K562 (cell line): ENCODE data around the gene PIP5KL1. TPM values are rescaled to one million over a fixed set of nuclear protein-coding genes. Genes with fewer than 3 reads are reported as not detected.

Experiments
- BRF2 ChIP-seq: IDR thresholded peaks from 3 replicates; pipeline ENCODE4 v1.6.1; 2011; ENCODE audit warnings: borderline replicate concordance, mild to moderate bottlenecking; ENCODE audit not compliant: insufficient read length, insufficient read depth
- DPF2 ChIP-seq: fragments of 450-650 bp; IDR thresholded peaks from 2 replicates; pipeline ENCODE4 v1.6.1; 2016
- ELK1 ChIP-seq: sonication (generic); formaldehyde crosslinking; IDR thresholded peaks from 2 replicates; pipeline ENCODE4 v1.8.1; 2022; ENCODE audit warnings: missing genetic modification reagents
- KDM2B ChIP-seq: fragments of 250-450 bp; sonication (Bioruptor Pico); IDR thresholded peaks from 2 replicates; pipeline ENCODE4 v1.8.0; 2021; ENCODE audit warnings: mild to moderate bottlenecking, moderate library complexity
- OTX1 ChIP-seq: fragments of 450-650 bp; formaldehyde crosslinking; IDR thresholded peaks from 2 replicates; pipeline ENCODE4 v1.4.0; 2022; ENCODE audit warnings: mild to moderate bottlenecking
- PML ChIP-seq: IDR thresholded peaks from 2 replicates; pipeline ENCODE4 v1.6.1; 2012; ENCODE audit warnings: low read length, inconsistent platforms
- POLR2G ChIP-seq: fragments of 200-400 bp; formaldehyde crosslinking; IDR thresholded peaks from 2 replicates; pipeline ENCODE4 v1.6.1; 2017; ENCODE audit warnings: low read depth, mild to moderate bottlenecking, antibody characterized with exemption, low read length, moderate library complexity
- RBM15 ChIP-seq: fragments of 200-400 bp; formaldehyde crosslinking; IDR thresholded peaks from 2 replicates; pipeline ENCODE4 v1.6.1; 2018; ENCODE audit warnings: mild to moderate bottlenecking, low read length, moderate library complexity; ENCODE audit not compliant: insufficient read depth
- RBM22 ChIP-seq: fragments of 200-400 bp; formaldehyde crosslinking; IDR thresholded peaks from 2 replicates; pipeline ENCODE4 v1.6.1; 2018; ENCODE audit warnings: low read length, low read depth; ENCODE audit not compliant: poor library complexity, severe bottlenecking
- SMAD3 ChIP-seq: fragments of 450-650 bp; formaldehyde crosslinking; conservative IDR thresholded peaks from 2 replicates; pipeline ENCODE4 v1.4.0; 2020; ENCODE audit warnings: mild to moderate bottlenecking
- SMARCB1 ChIP-seq: IDR thresholded peaks from 2 replicates; pipeline ENCODE4 v1.6.1; 2011; ENCODE audit warnings: improper control_type of control experiment, low read depth; ENCODE audit not compliant: insufficient read length
- SRSF3 ChIP-seq: fragments of 200-400 bp; formaldehyde crosslinking; IDR thresholded peaks from 2 replicates; pipeline ENCODE4 v1.6.1; 2016; ENCODE audit warnings: mild to moderate bottlenecking, low read length, moderate library complexity; ENCODE audit not compliant: insufficient read depth
- XRCC4 ChIP-seq: IDR thresholded peaks from one replicate; pipeline ENCODE4 v1.6.1; 2011; ENCODE audit not compliant: insufficient read depth, insufficient read length; ENCODE audit errors: extremely low read depth
- ZFP36 ChIP-seq: fragments of 150-350 bp; IDR thresholded peaks from 2 replicates; pipeline ENCODE4 v1.6.1; 2018; ENCODE audit warnings: low read length, low read depth; ENCODE audit not compliant: partially characterized antibody
- ZNF165 ChIP-seq: fragments of 250-450 bp; sonication (Bioruptor Pico); IDR thresholded peaks from 2 replicates; pipeline ENCODE4 v1.4.0; 2020; ENCODE audit warnings: borderline replicate concordance
- polyA plus RNA-seq, 8 experiments: library from polyadenylated mRNA; depleted of rRNA in 4 of 8; stranded (reverse) in 5 of 8; unstranded in 3 of 8; fragments of >200 nt; fragmentation: Nextera tagmentation in 2 of 8; fragmentation: Illumina TruSeq in 1 of 8; extraction: Ambion mirVana in 2 of 8; extraction: Trizol in 1 of 8; gene quantifications; 2 replicates each; pipeline versions ENCODE4 v1.2.1 to v1.2.3, GENCODE V29; 2011 to 2014; ENCODE audit warnings: inconsistent platforms in 1 of 8, missing spikeins in 1 of 8
- total RNA-seq, 7 experiments: library from RNA; depleted of rRNA in 6 of 7; stranded (reverse); fragments of >200 nt in 6 of 7; fragmentation: Illumina TruSeq in 2 of 7; extraction: Trizol in 2 of 7; gene quantifications; 2 replicates each; pipeline versions ENCODE4 v1.2.1 to v1.2.3, GENCODE V29; 2011 to 2021; ENCODE audit warnings: low replicate concordance in 1 of 7
- TF ChIP-seq, protein P1 (sequence below): fragments of 450-650 bp; IDR thresholded peaks from 2 replicates; pipeline ENCODE4 v1.6.1; 2016; ENCODE audit warnings: borderline replicate concordance
- TF ChIP-seq, protein P2 (sequence below), 2 experiments: fragments of 450-650 bp in 1 of 2; sonication (generic) in 1 of 2; formaldehyde crosslinking in 1 of 2; IDR thresholded peaks in 1 of 2; conservative IDR thresholded peaks in 1 of 2; 2 replicates each; pipeline versions ENCODE4 v1.6.1 to v1.8.1; 2016 to 2023; ENCODE audit warnings: mild to moderate bottlenecking in 2 of 2, moderate library complexity in 2 of 2, inconsistent platforms in 1 of 2, missing genetic modification reagents in 1 of 2
- TF ChIP-seq, protein P3 (sequence below): sonication (generic); formaldehyde crosslinking; IDR thresholded peaks from 2 replicates; pipeline ENCODE4 v1.8.1; 2022; ENCODE audit warnings: missing genetic modification reagents

PIP5KL1 gene
- total and polyA plus RNA-seq, 9 of the 15 experiments (the other 6 are each of a cell fraction or from before 2014, with no cell fraction given), result 0.18 to 4.8 (median 1.2) TPM

GRCh38 chr9:127928676-127929624 lies 1.6 kb downstream of the PIP5KL1 start (continued):
- TF ChIP-seq XRCC4 (no peak), DPF2 (no peak), RBM22 (no peak), SRSF3 (no peak), OTX1 (no peak), BRF2 (no peak), ELK1 (CRISPR knock-in tag) (no peak), SMAD3 (CRISPR knock-in tag) (no peak), ZFP36 (peak; percentile 86), POLR2G (peak; percentile 51; the same call in 1 of the 2 replicates), PML (no peak), SMARCB1 (no peak), RBM15 (no peak), KDM2B (CRISPR knock-in tag) (no peak), ZNF165 (no peak)
- TF ChIP-seq, protein P1, sequence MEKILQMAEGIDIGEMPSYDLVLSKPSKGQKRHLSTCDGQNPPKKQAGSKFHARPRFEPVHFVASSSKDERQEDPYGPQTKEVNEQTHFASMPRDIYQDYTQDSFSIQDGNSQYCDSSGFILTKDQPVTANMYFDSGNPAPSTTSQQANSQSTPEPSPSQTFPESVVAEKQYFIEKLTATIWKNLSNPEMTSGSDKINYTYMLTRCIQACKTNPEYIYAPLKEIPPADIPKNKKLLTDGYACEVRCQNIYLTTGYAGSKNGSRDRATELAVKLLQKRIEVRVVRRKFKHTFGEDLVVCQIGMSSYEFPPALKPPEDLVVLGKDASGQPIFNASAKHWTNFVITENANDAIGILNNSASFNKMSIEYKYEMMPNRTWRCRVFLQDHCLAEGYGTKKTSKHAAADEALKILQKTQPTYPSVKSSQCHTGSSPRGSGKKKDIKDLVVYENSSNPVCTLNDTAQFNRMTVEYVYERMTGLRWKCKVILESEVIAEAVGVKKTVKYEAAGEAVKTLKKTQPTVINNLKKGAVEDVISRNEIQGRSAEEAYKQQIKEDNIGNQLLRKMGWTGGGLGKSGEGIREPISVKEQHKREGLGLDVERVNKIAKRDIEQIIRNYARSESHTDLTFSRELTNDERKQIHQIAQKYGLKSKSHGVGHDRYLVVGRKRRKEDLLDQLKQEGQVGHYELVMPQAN, result no peak
- TF ChIP-seq, protein P2, sequence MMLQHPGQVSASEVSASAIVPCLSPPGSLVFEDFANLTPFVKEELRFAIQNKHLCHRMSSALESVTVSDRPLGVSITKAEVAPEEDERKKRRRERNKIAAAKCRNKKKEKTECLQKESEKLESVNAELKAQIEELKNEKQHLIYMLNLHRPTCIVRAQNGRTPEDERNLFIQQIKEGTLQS (IDR thresholded peaks at IDR 0.05), result peak; percentile 43; the same call in 1 of the 2 replicates
- TF ChIP-seq, protein P2 (CRISPR knock-in tag; conservative IDR thresholded peaks at IDR 0.05), result no peak
- TF ChIP-seq, protein P3, sequence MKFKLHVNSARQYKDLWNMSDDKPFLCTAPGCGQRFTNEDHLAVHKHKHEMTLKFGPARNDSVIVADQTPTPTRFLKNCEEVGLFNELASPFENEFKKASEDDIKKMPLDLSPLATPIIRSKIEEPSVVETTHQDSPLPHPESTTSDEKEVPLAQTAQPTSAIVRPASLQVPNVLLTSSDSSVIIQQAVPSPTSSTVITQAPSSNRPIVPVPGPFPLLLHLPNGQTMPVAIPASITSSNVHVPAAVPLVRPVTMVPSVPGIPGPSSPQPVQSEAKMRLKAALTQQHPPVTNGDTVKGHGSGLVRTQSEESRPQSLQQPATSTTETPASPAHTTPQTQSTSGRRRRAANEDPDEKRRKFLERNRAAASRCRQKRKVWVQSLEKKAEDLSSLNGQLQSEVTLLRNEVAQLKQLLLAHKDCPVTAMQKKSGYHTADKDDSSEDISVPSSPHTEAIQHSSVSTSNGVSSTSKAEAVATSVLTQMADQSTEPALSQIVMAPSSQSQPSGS (CRISPR knock-in tag), result no peak
